Skeletal muscle cell (primary cell): ENCODE data around the gene EFCAB5.
A peak's percentile ranks its signal among the peaks of the same experiment; 100 is the strongest.
"Not testable (repeated sequence)": the region's sequence is repeated elsewhere in the genome, so short reads cannot be mapped to it uniquely, and the experiment has no call there.

ENCODE experiments used
- DNase-seq: peaks from one replicate; pipeline ENCODE4 v3.0.0-alpha.2; 2010; ENCODE audit warnings: low read depth
- H3K4me3 ChIP-seq: 2 replicates; pipeline ENCODE4 v1.5.1; 2011; ENCODE audit warnings: low read depth, mild to moderate bottlenecking, control low read depth, low read length, moderate library complexity

Gene EFCAB5

DNA sequence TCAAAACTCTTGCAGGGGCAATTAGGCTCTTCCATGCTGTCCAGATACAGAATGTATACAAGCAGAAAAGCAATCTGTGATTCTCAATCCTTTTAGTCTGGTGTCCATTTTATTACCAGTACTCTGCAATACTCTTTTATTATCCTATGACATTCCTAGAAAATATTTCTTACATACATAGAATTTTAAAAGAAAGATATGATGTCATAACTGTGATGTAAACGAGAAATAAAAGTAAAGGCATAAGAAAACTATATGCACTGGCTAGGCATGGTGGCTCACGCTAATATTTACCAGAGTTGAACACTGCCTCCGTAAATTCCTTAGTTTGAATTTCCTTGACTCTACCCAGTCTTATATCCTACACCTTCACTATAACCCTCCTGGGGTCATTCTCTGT is 55.0 kb downstream of the EFCAB5 start:
- DNase-seq, result no peak

DNA sequence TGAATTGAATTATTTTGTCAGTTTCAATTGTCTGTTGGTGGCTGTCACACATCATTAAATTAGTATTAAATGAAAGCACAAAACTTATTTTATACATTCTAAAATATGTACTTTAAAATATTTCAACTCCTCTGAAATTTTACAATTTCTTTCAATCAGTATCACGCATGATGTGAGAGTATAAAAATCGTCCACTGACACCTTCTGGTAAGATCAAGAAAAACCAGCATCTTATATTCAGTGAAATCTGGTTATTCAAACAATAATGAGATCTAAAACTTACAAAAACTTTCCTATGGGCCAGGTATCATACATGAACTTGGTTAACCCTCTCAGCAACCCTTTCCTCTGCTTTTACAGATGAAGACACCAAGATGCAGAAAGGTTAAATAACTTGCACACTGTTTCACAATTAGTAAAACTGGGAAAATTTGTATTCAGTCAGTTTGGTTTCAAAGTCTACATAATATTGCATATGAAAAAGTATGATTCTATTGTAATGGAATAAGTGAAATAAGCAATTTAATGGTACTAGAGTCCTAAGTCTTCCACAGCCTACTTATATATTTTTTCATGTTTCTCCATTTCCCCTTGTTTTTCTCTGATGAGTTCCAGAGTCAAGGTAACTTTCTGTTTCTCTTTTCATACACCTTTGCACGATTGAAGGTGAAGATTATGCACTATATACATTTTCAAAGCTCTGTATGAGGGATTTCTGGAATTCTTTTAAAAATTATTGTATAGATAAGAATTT is 58.7 kb downstream of the EFCAB5 start:
- DNase-seq, result no peak
- no peak overlapping the region for H3K4me3 ChIP-seq

More for the DNA sequence above, 55.0 kb downstream of the EFCAB5 start:
- no peak overlapping the region for H3K4me3 ChIP-seq

DNA sequence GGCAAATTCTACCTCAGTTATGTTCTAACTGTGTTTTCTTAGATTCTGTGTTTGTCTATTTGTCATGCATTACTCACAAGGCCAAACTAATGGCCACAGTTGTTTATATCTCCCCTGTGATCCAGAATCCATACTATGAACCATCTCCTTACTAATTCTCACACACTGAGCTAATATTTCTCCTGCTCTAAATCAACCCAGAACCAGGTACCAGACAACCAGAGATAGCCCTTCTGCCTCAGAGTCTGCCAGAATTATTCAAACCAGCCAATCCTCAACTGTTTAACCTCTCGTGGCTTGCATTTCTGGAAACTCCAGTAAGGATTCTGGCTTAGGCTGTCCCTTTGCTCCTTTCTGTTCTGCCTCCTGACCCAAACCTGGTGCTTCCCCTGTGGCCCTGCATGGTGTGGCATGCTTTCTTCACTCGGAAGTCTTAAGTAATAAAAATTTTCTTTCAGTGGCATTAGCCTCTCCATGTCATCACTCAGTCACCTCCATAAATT is 59.4 kb downstream of the EFCAB5 start:
- no peak overlapping the region for H3K4me3 ChIP-seq
- DNase-seq, result no peak

DNA sequence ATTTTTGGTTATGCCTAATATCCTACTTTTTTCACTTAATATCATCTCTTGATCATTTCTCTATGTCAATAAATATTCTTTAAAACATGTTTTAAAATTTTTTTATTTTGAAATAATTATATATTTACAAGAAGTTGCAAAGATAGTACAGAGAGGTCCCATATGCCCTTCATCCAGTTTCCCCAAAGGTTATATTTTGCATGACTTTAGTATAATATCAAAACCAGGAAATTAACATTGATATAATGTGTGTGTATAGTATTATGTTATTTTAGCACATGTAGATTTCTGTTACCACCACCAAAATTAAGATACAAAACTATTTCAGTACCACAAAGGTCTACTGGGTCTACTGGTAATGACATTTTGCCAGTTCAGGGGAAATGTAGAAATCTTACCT is 60.7 kb downstream of the EFCAB5 start:
- no peak for DNase-seq
- no peak overlapping the region for H3K4me3 ChIP-seq

DNA sequence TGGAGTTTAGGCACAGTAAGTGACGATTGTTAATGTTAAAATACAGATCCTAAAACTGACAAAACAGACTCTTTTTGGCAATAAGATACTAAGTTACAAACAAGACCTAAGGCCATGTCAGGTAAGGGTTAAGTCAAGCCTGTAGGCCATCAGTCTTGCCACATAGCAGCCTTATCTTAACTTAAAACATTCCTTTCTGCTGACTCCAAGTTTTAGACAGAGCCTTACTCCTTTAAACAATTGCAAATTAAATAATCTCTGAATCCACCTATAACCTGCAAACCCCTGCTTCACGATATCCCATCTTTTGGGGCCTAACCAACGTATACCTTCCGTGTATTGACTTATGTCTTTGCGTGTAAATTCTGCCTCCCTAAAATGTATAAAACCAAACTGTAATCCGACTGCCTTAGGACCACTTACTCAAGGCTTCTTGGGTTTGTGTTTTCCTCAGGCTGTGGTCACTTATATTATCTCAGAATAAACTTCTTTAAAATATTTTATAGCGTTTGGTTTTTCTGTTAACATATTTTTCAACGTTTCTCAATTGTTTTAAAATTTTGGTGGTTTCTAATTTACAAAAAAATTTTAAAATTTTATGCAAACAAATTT is 64.4 kb downstream of the EFCAB5 start:
- H3K4me3 ChIP-seq, result no peak overlapping the region
- no peak for DNase-seq

DNA sequence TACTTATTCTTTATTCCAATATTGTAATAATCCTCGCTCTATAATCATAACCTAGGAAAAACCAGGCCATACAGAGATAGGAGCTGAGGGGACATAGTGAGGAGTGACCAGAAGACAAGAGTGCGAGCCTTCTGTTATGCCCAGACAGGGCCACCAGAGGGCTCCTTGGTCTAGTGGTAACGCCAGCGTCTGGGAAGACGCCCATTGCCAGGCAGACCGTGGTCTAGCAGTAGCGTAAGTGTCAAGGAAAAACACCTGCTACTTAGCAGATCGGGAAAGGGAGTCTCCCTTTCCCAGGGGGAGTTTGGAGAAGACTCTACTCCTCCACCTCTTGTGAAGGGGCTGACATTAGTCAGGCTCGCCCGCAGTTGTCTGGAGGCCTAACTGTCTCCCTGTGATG is 70.5 kb downstream of the EFCAB5 start:
- DNase-seq, H3K4me3 ChIP-seq: not testable (repeated sequence)

DNA sequence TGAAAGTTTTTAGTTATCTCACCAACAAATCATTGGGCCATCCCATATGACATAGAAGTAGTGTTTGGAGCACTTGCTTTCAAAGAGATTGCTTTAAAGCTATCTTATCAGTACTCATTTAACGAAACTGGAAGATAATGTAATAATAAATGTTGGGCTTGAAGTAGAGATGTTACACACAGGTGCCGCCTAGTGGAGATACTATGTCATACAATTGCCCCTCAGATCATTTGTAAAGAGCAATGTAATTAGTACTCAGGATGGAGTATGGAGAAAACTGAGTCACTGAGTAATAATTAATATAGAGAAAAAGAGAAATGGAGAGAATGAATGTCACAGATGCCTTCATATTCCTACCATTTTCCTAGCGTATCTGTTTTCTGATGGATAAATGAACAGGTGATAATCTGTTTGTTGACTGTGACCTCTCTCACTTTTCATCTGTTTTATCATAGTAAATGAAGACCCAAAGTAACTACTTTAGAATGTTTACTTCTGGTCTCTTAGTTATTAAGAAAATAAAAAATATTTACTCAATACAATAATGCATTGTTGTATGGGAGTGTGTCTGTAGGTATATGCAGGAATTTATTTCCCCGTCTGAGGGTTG is 80.4 kb downstream of the EFCAB5 start:
- DNase-seq, result peak; percentile 3

DNA sequence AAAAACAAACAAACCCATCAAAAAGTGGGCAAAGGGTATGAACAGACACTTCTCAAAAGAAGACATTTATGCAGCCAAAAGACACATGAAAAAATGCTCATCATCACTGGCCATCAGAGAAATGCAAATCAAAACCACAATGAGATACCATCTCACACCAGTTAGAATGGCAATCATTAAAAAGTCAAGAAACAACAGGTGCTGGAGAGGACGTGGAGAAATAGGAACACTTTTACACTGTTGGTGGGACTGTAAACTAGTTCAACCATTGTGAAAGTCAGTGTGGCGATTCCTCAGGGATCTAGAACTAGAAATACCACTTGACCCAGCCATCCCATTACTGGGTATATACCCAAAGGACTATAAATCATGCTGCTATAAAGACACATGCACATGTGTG is 83.9 kb downstream of the EFCAB5 start:
- DNase-seq, result not testable (repeated sequence)

More for the DNA sequence above, 80.4 kb downstream of the EFCAB5 start:
- no peak overlapping the region for H3K4me3 ChIP-seq

DNA sequence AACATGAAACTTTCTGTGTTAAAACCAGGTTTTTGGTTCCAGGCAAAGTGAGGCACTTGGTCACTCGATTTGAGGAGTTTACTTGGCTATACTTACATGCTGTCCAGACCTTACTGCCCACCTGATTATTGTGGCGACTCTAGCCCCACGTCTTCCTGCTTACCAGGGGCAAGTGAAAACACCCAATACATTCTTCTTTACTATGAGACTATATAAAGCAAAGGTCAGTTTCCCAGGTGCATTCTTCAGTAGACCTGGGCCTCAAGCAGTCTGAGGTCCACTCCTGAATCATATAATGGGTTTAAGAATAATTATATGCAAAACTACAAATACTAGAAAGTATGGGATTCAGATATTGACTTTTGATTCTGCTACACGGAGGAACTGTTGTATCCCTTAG is 86.2 kb downstream of the EFCAB5 start:
- no peak overlapping the region for H3K4me3 ChIP-seq
- DNase-seq, result no peak

More for the DNA sequence above, 83.9 kb downstream of the EFCAB5 start:
- not testable (repeated sequence) for H3K4me3 ChIP-seq

DNA sequence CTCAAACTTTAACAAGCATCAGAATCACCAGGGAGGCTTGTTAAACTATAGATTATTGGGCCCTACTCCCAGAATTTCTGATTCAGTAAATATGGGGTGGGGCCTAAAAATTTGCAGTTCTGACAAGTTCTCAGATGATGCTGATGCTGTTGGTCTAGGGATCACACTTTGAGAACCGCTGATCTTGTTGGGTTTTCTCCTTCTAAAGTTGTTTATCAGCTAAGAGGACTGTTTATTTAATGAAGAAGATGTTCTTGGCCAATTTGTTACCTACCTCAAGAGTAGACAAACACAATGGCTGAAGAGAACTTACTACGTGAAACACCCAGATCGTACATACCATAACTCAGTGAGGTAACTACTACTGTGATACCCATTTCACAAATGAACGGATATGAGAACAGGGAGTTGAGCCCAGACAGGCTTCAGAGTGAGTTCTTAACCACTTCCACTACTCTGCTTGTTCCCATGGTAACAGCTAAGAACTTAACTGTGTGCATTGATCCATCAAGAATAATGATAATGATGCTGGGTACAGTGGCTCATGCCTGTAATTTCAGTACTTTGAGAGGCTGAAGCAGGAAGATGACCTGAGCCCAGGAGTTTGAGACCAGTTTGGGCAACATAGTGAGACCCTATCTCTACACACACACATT is 89.9 kb downstream of the EFCAB5 start:
- no peak overlapping the region for H3K4me3 ChIP-seq
- DNase-seq, result no peak

DNA sequence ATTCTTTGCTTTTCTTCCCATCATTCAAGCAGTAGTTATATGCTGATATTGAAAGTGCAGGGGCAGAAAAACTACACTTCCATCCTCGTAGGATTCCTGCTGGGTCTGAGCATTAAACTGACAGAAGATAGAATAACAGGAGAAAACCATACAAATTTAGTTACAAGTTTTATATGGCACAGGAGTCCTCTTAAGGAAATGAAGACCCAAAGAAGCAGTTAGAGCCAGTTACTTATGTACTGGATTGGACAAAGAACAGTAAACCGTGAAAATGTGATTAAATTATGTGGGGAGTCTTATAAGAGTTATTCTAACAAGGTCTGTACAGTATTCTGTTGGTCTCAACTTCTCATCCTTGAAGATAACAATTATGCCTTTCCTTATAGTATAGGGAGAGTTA is 93.9 kb downstream of the EFCAB5 start:
- no peak overlapping the region for H3K4me3 ChIP-seq

DNA sequence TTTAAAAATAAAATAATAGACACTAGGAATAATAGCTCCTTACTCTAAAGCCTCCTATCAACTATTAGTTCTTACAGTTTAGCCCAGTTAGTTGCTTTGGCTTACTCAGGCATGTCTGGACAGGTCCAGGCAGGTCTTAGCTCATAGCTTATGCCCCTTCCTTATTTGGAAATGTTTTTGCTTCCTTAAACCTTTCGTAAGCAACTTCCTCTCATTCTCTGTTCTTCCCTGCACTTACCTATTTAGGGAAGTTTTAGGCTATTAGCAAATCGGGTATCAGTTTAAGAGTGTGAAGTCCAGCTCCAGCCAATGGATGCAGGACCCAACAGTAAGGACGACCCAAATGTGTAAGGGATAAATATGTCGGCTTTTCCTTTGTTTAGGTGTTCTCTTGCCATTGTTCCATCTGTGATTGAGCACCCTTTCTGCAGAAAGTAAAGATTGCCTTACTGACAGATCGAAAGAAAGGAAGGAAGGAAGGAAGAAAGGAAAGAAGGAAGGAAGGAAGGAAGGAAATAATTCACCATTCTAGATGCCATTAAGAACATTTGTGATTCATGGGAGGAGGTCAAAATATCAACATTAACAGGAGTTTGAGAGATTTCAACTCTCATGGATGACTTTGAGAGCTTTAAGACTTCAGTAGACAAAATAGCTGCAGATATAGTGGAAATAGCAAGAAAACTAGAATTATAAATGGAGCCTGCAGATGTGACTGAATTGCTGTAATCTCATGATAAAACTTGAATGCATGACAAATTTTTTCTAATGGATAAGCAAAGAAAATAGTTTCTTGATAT is 99.5 kb downstream of the EFCAB5 start:
- H3K4me3 ChIP-seq, result not testable (repeated sequence)
- DNase-seq, result peak; percentile 62

More for the DNA sequence above, 93.9 kb downstream of the EFCAB5 start:
- DNase-seq, result no peak

DNA sequence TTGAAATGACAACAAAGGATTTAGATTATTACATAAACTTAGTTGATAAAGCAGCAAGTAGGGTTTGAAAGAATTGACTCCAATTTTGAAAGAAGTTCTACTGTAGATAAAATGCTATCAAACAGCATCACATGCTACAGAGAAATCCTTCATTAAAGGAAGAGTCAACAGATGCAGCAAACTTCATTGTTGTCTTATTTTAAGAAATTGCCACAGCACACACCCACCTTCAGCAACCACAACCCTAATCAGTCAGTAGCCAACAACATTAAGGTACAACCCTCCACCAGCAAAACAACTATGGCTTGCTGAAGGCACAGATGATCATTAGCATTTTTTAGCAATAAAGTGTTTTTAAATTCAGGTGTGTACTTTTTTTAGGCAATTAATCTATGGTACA is 100.1 kb downstream of the EFCAB5 start:
- no peak overlapping the region for H3K4me3 ChIP-seq
- no peak for DNase-seq

DNA sequence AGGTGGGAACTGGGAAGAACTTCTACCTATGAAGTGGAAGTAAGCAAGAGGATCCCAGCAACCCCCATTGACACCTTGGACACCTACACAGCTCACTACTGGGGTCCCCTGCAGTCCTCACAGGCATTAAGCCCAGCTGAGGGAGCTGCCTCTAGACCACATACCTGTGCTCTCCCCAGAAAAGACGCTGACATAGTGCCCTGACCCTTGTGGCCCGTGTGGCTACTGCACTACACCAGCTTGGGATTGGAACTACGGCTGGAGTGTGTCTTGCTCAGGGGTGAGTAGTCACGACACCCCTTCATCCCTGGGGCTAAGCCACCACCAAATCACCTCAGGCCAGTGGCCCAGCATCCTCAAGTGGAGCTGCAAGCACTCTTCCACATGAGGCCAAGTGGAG is 120.9 kb downstream of the EFCAB5 start:
- no peak overlapping the region for H3K4me3 ChIP-seq
- no peak for DNase-seq

DNA sequence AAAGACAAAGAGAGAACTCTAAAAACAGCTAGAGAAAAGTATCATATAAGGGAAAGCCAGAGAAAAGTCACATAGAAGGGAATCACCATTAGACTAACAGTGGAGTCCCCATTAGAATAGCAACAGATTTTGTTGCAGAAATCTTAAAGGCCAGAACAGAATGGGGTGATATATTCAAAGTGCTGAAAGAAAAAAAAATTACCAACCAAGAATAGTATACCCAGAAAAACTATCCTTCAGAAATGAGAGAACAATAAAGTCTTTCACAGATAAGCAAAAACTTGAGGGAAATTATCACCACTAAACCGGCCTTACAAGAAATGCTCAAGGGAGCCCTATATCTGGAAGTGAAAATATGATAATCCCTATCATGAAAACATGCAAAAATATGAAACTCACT is 123.3 kb downstream of the EFCAB5 start:
- DNase-seq, result no peak
- no peak overlapping the region for H3K4me3 ChIP-seq

DNA sequence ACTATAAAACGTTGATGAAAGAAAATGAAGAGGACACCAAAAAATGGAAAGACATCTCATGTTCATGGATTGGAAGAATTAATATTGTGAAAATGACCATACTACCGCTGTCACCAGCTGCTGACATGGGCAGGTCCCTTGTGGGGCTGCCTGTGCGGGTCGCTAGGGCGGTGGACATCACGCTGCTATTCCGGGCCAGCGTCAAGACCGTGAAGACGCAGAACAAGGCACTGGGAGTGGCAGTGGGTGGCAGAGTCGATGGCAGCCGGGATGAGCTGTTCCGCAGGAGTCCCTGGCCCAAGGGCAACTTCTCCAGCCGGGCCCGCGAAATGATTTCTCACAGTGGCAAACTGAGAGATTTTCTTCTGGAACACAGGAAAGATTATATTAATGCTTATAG is 127.0 kb downstream of the EFCAB5 start:
- H3K4me3 ChIP-seq, result no peak overlapping the region
- no peak for DNase-seq

DNA sequence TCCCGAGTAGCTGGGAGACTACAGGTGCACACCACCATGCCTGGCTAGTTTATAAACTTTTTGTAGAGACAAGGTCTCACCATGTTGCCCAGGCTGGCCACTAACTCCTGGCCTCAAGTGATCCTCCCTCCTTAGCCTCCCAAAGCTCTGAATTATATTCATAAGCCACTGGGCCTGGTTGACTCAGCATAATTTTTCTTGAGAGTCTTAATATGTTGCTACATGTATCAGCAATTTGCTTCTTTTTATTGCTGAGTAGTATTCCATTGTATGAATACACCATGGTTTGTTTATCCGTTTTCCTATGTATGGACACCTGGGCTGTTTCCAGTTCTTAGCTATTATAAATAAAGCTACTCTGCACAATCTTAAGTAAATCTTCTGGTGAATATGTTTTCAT is 132.8 kb downstream of the EFCAB5 start:
- no peak for DNase-seq
- H3K4me3 ChIP-seq, result no peak overlapping the region

DNA sequence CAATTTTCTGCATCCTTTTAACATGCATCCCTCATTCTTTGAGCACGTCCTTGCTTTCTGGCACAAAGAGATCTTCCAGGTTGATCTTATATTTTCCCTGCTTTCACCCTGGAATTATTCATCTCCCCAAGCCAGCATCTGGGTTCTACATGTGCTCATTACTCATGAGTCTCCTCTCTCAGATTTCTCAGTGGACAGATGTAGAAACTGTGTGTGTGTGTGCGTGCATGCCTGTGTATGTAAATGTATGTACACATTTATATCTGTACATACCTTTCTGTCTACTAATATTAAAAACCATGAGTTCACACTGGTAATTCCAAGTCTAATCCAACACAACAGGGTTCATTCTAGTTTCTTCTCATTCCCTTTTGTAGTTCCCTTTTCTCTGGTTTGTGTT is 133.3 kb downstream of the EFCAB5 start:
- peak; percentile 29 for DNase-seq
- H3K4me3 ChIP-seq, result no peak overlapping the region

DNA sequence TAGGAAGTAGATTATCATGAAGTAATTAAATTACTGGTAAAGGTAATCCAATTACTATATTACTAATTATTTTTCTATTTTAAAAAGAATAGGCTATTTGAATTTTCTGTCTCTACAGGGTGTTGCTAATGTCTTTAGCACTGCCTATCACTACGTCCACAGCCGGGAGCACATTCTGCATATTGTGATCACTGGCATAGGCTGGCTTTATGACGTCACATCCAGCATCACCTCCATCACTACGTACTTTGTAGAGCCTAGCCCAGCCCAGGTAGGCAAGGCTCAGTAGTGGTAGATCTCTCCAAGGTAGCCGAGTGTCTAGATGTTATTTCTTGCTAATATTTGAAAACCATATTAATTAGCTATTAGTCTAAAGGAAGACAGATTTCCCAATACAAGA is 141.3 kb downstream of the EFCAB5 start:
- DNase-seq, result no peak
- H3K4me3 ChIP-seq, result no peak overlapping the region
